ENCODE data around the gene ICAM3.
A peak's percentile ranks its signal among the peaks of the same experiment; 100 is the strongest.

ICAM3 gene

GRCh38 chr19:10292789-10293636 lies 46.4 kb downstream of the ICAM3 start:
- DNase-seq (ENCODE audit: low read depth in 4 of 4, low spot score in 1 of 4) = no peak

- DNase-seq (ENCODE audit: low read depth in 4 of 4, low spot score in 1 of 4) = peak in 2 of 4 experiments; percentile 54 to 75
Measured at GRCh38 chr19:10292206-10292788, 47.1 kb downstream of the ICAM3 start.

GRCh38 chr19:10291554-10292205 lies 47.7 kb downstream of the ICAM3 start:
- DNase-seq (ENCODE audit: low read depth in 4 of 4, low spot score in 1 of 4) = no peak

GRCh38 chr19:10290876-10291553 lies 48.4 kb downstream of the ICAM3 start:
- DNase-seq (ENCODE audit: low read depth in 4 of 4, low spot score in 1 of 4) = no peak

GRCh38 chr19:10290357-10290875 lies 49.0 kb downstream of the ICAM3 start:
- no peak for DNase-seq (ENCODE audit: low read depth in 4 of 4, low spot score in 1 of 4)

GRCh38 chr19:10289836-10290356 lies 49.5 kb downstream of the ICAM3 start, which contains the start of gene ICAM5:
ICAM5 (plus strand) TSS chr19:10289952; CDS start chr19:10290044, 92 bp downstream.
- no peak for DNase-seq (ENCODE audit: low read depth in 4 of 4, low spot score in 1 of 4)

- DNase-seq (ENCODE audit: low read depth in 4 of 4, low spot score in 1 of 4) = no peak
Measured at GRCh38 chr19:10289167-10289835, 50.1 kb downstream of the ICAM3 start.

GRCh38 chr19:10288662-10289166 lies 50.7 kb downstream of the ICAM3 start:
- no peak for DNase-seq (ENCODE audit: low read depth in 4 of 4, low spot score in 1 of 4)

GRCh38 chr19:10286803-10287737 lies 52.4 kb downstream of the ICAM3 start, which contains the start of gene ICAM4:
ICAM4 (plus strand) TSS chr19:10286955; CDS start chr19:10287013, 58 bp downstream.
- no peak for DNase-seq (ENCODE audit: low read depth in 4 of 4, low spot score in 1 of 4)

GRCh38 chr19:10285393-10285792 lies 54.0 kb downstream of the ICAM3 start:
- DNase-seq (ENCODE audit: low read depth in 4 of 4, low spot score in 1 of 4) = no peak

GRCh38 chr19:10284960-10285278 lies 54.5 kb downstream of the ICAM3 start:
- DNase-seq (ENCODE audit: low read depth in 4 of 4, low spot score in 1 of 4) = no peak

GRCh38 chr19:10284065-10284959 lies 55.1 kb downstream of the ICAM3 start:
- no peak for DNase-seq (ENCODE audit: low read depth in 4 of 4, low spot score in 1 of 4)
